ENCODE results near the gene RASSF10. TPM values are rescaled to one million over a fixed set of nuclear protein-coding genes. Genes with fewer than 3 reads are reported as not detected.
A peak's percentile ranks its signal among the peaks of the same experiment; 100 is the strongest.

Gene RASSF10
- total and polyA plus RNA-seq, 11 donors, result 0.07 to 0.85 (median 0.29) TPM

GRCh38 chr11:13008061-13008435 lies 1.1 kb upstream of the RASSF10 start:
- no peak for ATAC-seq
- DNase-seq, result no peak
- intact Hi-C loops (cut with DNase I), result loop anchor here in 1 of 10 donors (10.0 kb wide), 1 partner anchor 97 kb away; no protein-coding TSS in a partner anchor
- 83 to 100% (median 86%) methylated on average over 2 of the region's 2 CpGs for WGBS, 4 donors
- TF ChIP-seq CTCF (IDR thresholded peaks at IDR 0.05) (no peak), POLR2A (IDR thresholded peaks at IDR 0.05) (no peak)
- H3K27ac ChIP-seq, result no peak overlapping the region
- peaks cover 0 to 42% (median 18%) of the 10 kb centered on the region in 12 donors for H3K4me1 ChIP-seq
- H3K4me3 ChIP-seq, result no peak overlapping the region
- H3K27me3 ChIP-seq, result peaks cover 17 to 86% (median 56%) of the 10 kb centered on the region in 9 donors
- peaks cover 0 to 5% (median 0%) of the 10 kb centered on the region in 12 donors for H3K9me3 ChIP-seq
- H3K36me3 ChIP-seq, result no peaks in the 10 kb centered on the region

GRCh38 chr11:13009476-13009920 lies 382 bp downstream of the RASSF10 start:
- peaks cover 0 to 42% (median 18%) of the 10 kb centered on the region in 12 donors for H3K4me1 ChIP-seq
- H3K9me3 ChIP-seq, result peaks cover 0 to 5% (median 0%) of the 10 kb centered on the region in 12 donors
- H3K36me3 ChIP-seq, result no peaks in the 10 kb centered on the region
- intact Hi-C loops (cut with DNase I), result loop anchor here in 1 of 10 donors (10.0 kb wide), 1 partner anchor 95 kb away; no protein-coding TSS in a partner anchor
- TF ChIP-seq POLR2A (IDR thresholded peaks at IDR 0.05) (no peak), CTCF (IDR thresholded peaks at IDR 0.05) (no peak)
- DNase-seq (peak in 1 of 5 donors; percentile 56), ATAC-seq (no peak)
- 0 to 2% (median 1%) methylated on average over 10 to 48 of the region's 48 CpGs for WGBS, 4 donors
- peak overlapping the region in 4 of 12 donors; percentile 20 to 60 (median 46) for H3K27ac ChIP-seq
- peaks cover 17 to 95% (median 60%) of the 10 kb centered on the region in 9 donors for H3K27me3 ChIP-seq
- H3K4me3 ChIP-seq, result peak overlapping the region; percentile 26 to 67 (median 54)

GRCh38 chr11:13009921-13010748 lies 1.0 kb downstream of the RASSF10 start:
- peak overlapping the region; percentile 26 to 67 (median 54) for H3K4me3 ChIP-seq
- peak in 3 of 4 donors; percentile 14 to 45 (median 37) for ATAC-seq
- intact Hi-C loops (cut with DNase I), result loop anchor here in 1 of 10 donors (10.0 kb wide), 1 partner anchor 95 kb away; no protein-coding TSS in a partner anchor
- TF ChIP-seq CTCF (IDR thresholded peaks at IDR 0.05) (no peak), POLR2A (IDR thresholded peaks at IDR 0.05) (no peak)
- H3K36me3 ChIP-seq, result no peaks in the 10 kb centered on the region
- H3K27me3 ChIP-seq, result peaks cover 17 to 95% (median 60%) of the 10 kb centered on the region in 9 donors
- peaks cover 0 to 5% (median 0%) of the 10 kb centered on the region in 12 donors for H3K9me3 ChIP-seq
- H3K4me1 ChIP-seq, result peaks cover 0 to 42% (median 18%) of the 10 kb centered on the region in 12 donors
- peak overlapping the region in 2 of 12 donors; percentile 48 to 60 for H3K27ac ChIP-seq
- 1 to 2% (median 1%) methylated on average over 30 to 94 of the region's 94 CpGs for WGBS, 4 donors
- peak in 2 of 5 donors; percentile 13 to 53 for DNase-seq
